ENCODE data around the gene MED16. TPM values are rescaled to one million over a fixed set of nuclear protein-coding genes. Genes with fewer than 3 reads are reported as not detected.

The MED16 gene
- total RNA-seq, 1 experiment from 2014 or later: 69.1 TPM

GRCh38 chr19:902093-902370, 9.0 kb upstream of the MED16 start:
- Histone ChIP-seq H3K36me3 (ENCODE audit: control insufficient read depth, insufficient read depth, low read length) (no peaks in the 10 kb centered on the region), H3K4me3 (ENCODE audit: low read depth, low read length) (no peak overlapping the region), H3K9me3 (no peaks in the 10 kb centered on the region), H3K4me1 (no peaks in the 10 kb centered on the region), H3K27me3 (replicated peaks; ENCODE audit: control insufficient read depth, insufficient read depth, low read length) (no peaks in the 10 kb centered on the region)
- Mint-ChIP-seq H3K27me3 (ENCODE audit: insufficient read depth, unreplicated experiment) (no peaks in the 10 kb centered on the region), H3K9me3 (ENCODE audit: unreplicated experiment) (no peaks in the 10 kb centered on the region), H3K36me3 (ENCODE audit: insufficient read depth, unreplicated experiment) (peaks cover 30% of the 10 kb centered on the region), H3K4me1 (ENCODE audit: low read depth, unreplicated experiment) (no peaks in the 10 kb centered on the region), H3K27ac (ENCODE audit: unreplicated experiment) (no peak overlapping the region), H3K4me3 (ENCODE audit: unreplicated experiment) (no peak overlapping the region)
- CTCF ChIA-PET: no interaction called here
- BruUV-seq (replicated peaks): no TSS peak
- no peak for TF ChIP-seq CTCF (IDR thresholded peaks at IDR 0.05; ENCODE audit: insufficient read depth in 1 of 2, low read depth in 1 of 2, low read length in 1 of 2, severe bottlenecking in 1 of 2, unreplicated experiment in 1 of 2)
- intact Hi-C loops (cut with micrococcal nuclease; ENCODE audit: unreplicated experiment): no loop called here
- POLR2A ChIA-PET: no interaction called here
- DNase-seq: no peak

- no peak for DNase-seq
- H3K4me1 Mint-ChIP-seq (ENCODE audit: low read depth, unreplicated experiment): no peaks in the 10 kb centered on the region
- Histone ChIP-seq H3K9me3 (no peaks in the 10 kb centered on the region), H3K4me3 (ENCODE audit: low read depth, low read length) (no peak overlapping the region), H3K27me3 (replicated peaks; ENCODE audit: control insufficient read depth, insufficient read depth, low read length) (no peaks in the 10 kb centered on the region), H3K4me1 (no peaks in the 10 kb centered on the region), H3K36me3 (ENCODE audit: control insufficient read depth, insufficient read depth, low read length) (no peaks in the 10 kb centered on the region)
- peaks cover 28% of the 10 kb centered on the region for H3K36me3 Mint-ChIP-seq (ENCODE audit: insufficient read depth, unreplicated experiment)
- no peaks in the 10 kb centered on the region for H3K9me3 Mint-ChIP-seq (ENCODE audit: unreplicated experiment)
- BruUV-seq (replicated peaks): no TSS peak
- no peaks in the 10 kb centered on the region for H3K27me3 Mint-ChIP-seq (ENCODE audit: insufficient read depth, unreplicated experiment)
- ChIA-PET POLR2A (no interaction called here), CTCF (no interaction called here)
- no peak overlapping the region for H3K4me3 Mint-ChIP-seq (ENCODE audit: unreplicated experiment)
- intact Hi-C loops (cut with micrococcal nuclease; ENCODE audit: unreplicated experiment): no loop called here
- H3K27ac Mint-ChIP-seq (ENCODE audit: unreplicated experiment): no peak overlapping the region
- no peak for TF ChIP-seq CTCF (IDR thresholded peaks at IDR 0.05; ENCODE audit: insufficient read depth in 1 of 2, low read depth in 1 of 2, low read length in 1 of 2, severe bottlenecking in 1 of 2, unreplicated experiment in 1 of 2)
Measured at GRCh38 chr19:901216-902092, 8.5 kb upstream of the MED16 start.

- Mint-ChIP-seq H3K4me3 (ENCODE audit: unreplicated experiment) (no peak overlapping the region), H3K4me1 (ENCODE audit: low read depth, unreplicated experiment) (no peaks in the 10 kb centered on the region), H3K9me3 (ENCODE audit: unreplicated experiment) (no peaks in the 10 kb centered on the region), H3K27me3 (ENCODE audit: insufficient read depth, unreplicated experiment) (no peaks in the 10 kb centered on the region), H3K27ac (ENCODE audit: unreplicated experiment) (no peak overlapping the region), H3K36me3 (ENCODE audit: insufficient read depth, unreplicated experiment) (peaks cover 31% of the 10 kb centered on the region)
- no peaks in the 10 kb centered on the region for H3K4me1 ChIP-seq
- intact Hi-C loops (cut with micrococcal nuclease; ENCODE audit: unreplicated experiment): no loop called here
- H3K27me3 ChIP-seq (replicated peaks; ENCODE audit: control insufficient read depth, insufficient read depth, low read length): no peaks in the 10 kb centered on the region
- BruUV-seq (replicated peaks): no TSS peak
- H3K9me3 ChIP-seq: no peaks in the 10 kb centered on the region
- ChIA-PET POLR2A (no interaction called here), CTCF (no interaction called here)
- H3K4me3 ChIP-seq (ENCODE audit: low read depth, low read length): no peak overlapping the region
- no peak for TF ChIP-seq CTCF (IDR thresholded peaks at IDR 0.05; ENCODE audit: insufficient read depth in 1 of 2, low read depth in 1 of 2, low read length in 1 of 2, severe bottlenecking in 1 of 2, unreplicated experiment in 1 of 2)
- no peaks in the 10 kb centered on the region for H3K36me3 ChIP-seq (ENCODE audit: control insufficient read depth, insufficient read depth, low read length)
- DNase-seq: no peak
Measured at GRCh38 chr19:900302-901111, 7.5 kb upstream of the MED16 start.
